ENCODE results near the gene DOCK4.

The DOCK4 gene

GRCh38 chr7:112089551-112089950, 116.6 kb downstream of the DOCK4 start:
- TF ChIP-seq CTCF (IDR thresholded peaks at IDR 0.05; ENCODE audit: poor library complexity, severe bottlenecking): no peak
- H3K9me3 ChIP-seq (ENCODE audit: severe bottlenecking): no peaks in the 10 kb centered on the region
- DNase-seq (ENCODE audit: low spot score) (no peak), ATAC-seq (ENCODE audit: low read depth) (no peak)
- no peak overlapping the region for H3K4me3 ChIP-seq (ENCODE audit: severe bottlenecking)
- no peak overlapping the region for H3K27ac ChIP-seq (ENCODE audit: poor library complexity, severe bottlenecking)
- H3K27me3 ChIP-seq (ENCODE audit: insufficient read depth, poor library complexity, severe bottlenecking): no peaks in the 10 kb centered on the region
- H3K36me3 ChIP-seq (ENCODE audit: low read depth): no peaks in the 10 kb centered on the region
- no peaks in the 10 kb centered on the region for H3K4me1 ChIP-seq (ENCODE audit: insufficient read depth, poor library complexity, severe bottlenecking)

GRCh38 chr7:112088484-112089016, 117.6 kb downstream of the DOCK4 start:
- Histone ChIP-seq H3K9me3 (ENCODE audit: severe bottlenecking) (no peaks in the 10 kb centered on the region), H3K4me3 (ENCODE audit: severe bottlenecking) (no peak overlapping the region), H3K4me1 (ENCODE audit: insufficient read depth, poor library complexity, severe bottlenecking) (no peaks in the 10 kb centered on the region), H3K27me3 (ENCODE audit: insufficient read depth, poor library complexity, severe bottlenecking) (no peaks in the 10 kb centered on the region), H3K27ac (ENCODE audit: poor library complexity, severe bottlenecking) (no peak overlapping the region), H3K36me3 (ENCODE audit: low read depth) (no peaks in the 10 kb centered on the region)
- DNase-seq (ENCODE audit: low spot score) (no peak), ATAC-seq (ENCODE audit: low read depth) (no peak)
- no peak for TF ChIP-seq CTCF (IDR thresholded peaks at IDR 0.05; ENCODE audit: poor library complexity, severe bottlenecking)

GRCh38 chr7:112086496-112087254, 119.5 kb downstream of the DOCK4 start:
- ATAC-seq (ENCODE audit: low read depth) (no peak), DNase-seq (ENCODE audit: low spot score) (no peak)
- TF ChIP-seq CTCF (IDR thresholded peaks at IDR 0.05; ENCODE audit: poor library complexity, severe bottlenecking): no peak
- H3K27ac ChIP-seq (ENCODE audit: poor library complexity, severe bottlenecking): no peak overlapping the region
- no peaks in the 10 kb centered on the region for H3K27me3 ChIP-seq (ENCODE audit: insufficient read depth, poor library complexity, severe bottlenecking)
- no peak overlapping the region for H3K4me3 ChIP-seq (ENCODE audit: severe bottlenecking)
- H3K36me3 ChIP-seq (ENCODE audit: low read depth): no peaks in the 10 kb centered on the region
- no peaks in the 10 kb centered on the region for H3K4me1 ChIP-seq (ENCODE audit: insufficient read depth, poor library complexity, severe bottlenecking)
- H3K9me3 ChIP-seq (ENCODE audit: severe bottlenecking): no peaks in the 10 kb centered on the region

- Histone ChIP-seq H3K27me3 (ENCODE audit: insufficient read depth, poor library complexity, severe bottlenecking) (no peaks in the 10 kb centered on the region), H3K9me3 (ENCODE audit: severe bottlenecking) (no peaks in the 10 kb centered on the region), H3K4me1 (ENCODE audit: insufficient read depth, poor library complexity, severe bottlenecking) (peaks cover 15% of the 10 kb centered on the region), H3K27ac (ENCODE audit: poor library complexity, severe bottlenecking) (no peak overlapping the region), H3K4me3 (ENCODE audit: severe bottlenecking) (no peak overlapping the region), H3K36me3 (ENCODE audit: low read depth) (no peaks in the 10 kb centered on the region)
- TF ChIP-seq CTCF (IDR thresholded peaks at IDR 0.05; ENCODE audit: poor library complexity, severe bottlenecking): no peak
- DNase-seq (ENCODE audit: low spot score) (no peak), ATAC-seq (ENCODE audit: low read depth) (no peak)
These were observed 121.7 kb downstream of the DOCK4 start for GRCh38 chr7:112084520-112084971.

GRCh38 chr7:112083776-112084355, 122.3 kb downstream of the DOCK4 start:
- Histone ChIP-seq H3K4me3 (ENCODE audit: severe bottlenecking) (no peak overlapping the region), H3K27me3 (ENCODE audit: insufficient read depth, poor library complexity, severe bottlenecking) (no peaks in the 10 kb centered on the region), H3K27ac (ENCODE audit: poor library complexity, severe bottlenecking) (no peak overlapping the region), H3K36me3 (ENCODE audit: low read depth) (no peaks in the 10 kb centered on the region), H3K9me3 (ENCODE audit: severe bottlenecking) (no peaks in the 10 kb centered on the region), H3K4me1 (ENCODE audit: insufficient read depth, poor library complexity, severe bottlenecking) (peaks cover 21% of the 10 kb centered on the region)
- no peak for TF ChIP-seq CTCF (IDR thresholded peaks at IDR 0.05; ENCODE audit: poor library complexity, severe bottlenecking)
- ATAC-seq (ENCODE audit: low read depth) (no peak), DNase-seq (ENCODE audit: low spot score) (no peak)

Data from RWPE2 (cell line).